Mucosa of descending colon (tissue), 3 donors: ENCODE measurements around the gene PTPRD. TPM values are rescaled to one million over a fixed set of nuclear protein-coding genes. Genes with fewer than 3 reads are reported as not detected.
"Not testable (repeated sequence)": the region's sequence is repeated elsewhere in the genome, so short reads cannot be mapped to it uniquely, and the experiment has no call there.

Experiments
- ATAC-seq: fragments of 200-7000 bp; cut with Tn5 transposase; one replicate; pipeline ENCODE4 v1.9.1; 2020; ENCODE audit warnings: mild to moderate bottlenecking, moderate library complexity
- DNase-seq, 3 donors: peaks; one replicate each; pipeline ENCODE4 v3.0.0-alpha.2; 2020
- H3K36me3 ChIP-seq: fragments of 200-600 bp; one replicate; pipeline ENCODE4 v1.8.0; 2021; ENCODE audit warnings: low read depth, mild to moderate bottlenecking
- H3K4me1 ChIP-seq: fragments of 200-600 bp; one replicate; pipeline ENCODE4 v1.8.0; 2021; ENCODE audit warnings: low read depth, mild to moderate bottlenecking
- H3K4me3 ChIP-seq: fragments of 200-600 bp; one replicate; pipeline ENCODE4 v1.8.0; 2021; ENCODE audit warnings: mild to moderate bottlenecking
- H3K9me3 ChIP-seq: fragments of 200-600 bp; one replicate; pipeline ENCODE4 v1.8.0; 2021; ENCODE audit warnings: mild to moderate bottlenecking
- intact Hi-C, 2 donors: fragments of 100-400 bp; cut with DNase I in 1 of 2; cut with micrococcal nuclease in 1 of 2; formaldehyde crosslinking; loops; one replicate each; pipeline versions ENCODE4 v1.11.0 to v1.11.1; 2022; cut with DNase I, micrococcal nuclease
- total RNA-seq, 3 donors: library from RNA; stranded (reverse); fragmentation: NEBNext Ultra II Directional in 2 of 3; extraction: Animal tissue kit (Norgen Biotek cat#: 25700) in 2 of 3; gene quantifications; one replicate each; pipeline versions ENCODE4 v1.2.1 to v1.2.4, GENCODE V29; 2021 to 2023
- TF ChIP-seq, protein P1 (sequence below): fragments of 200-600 bp; IDR thresholded peaks from one replicate; pipeline ENCODE4 v1.8.0; 2022; ENCODE audit warnings: antibody characterized with exemption, mild to moderate bottlenecking
- donor health status: DM: no; HTN: no; CAD: no; lungs with moderate emphysema.
- donor health status: DM: no; HTN: no; CAD: no.
- donor health status: DM: no; HTN: yes; CAD: no.

The PTPRD gene
- total RNA-seq, 3 donors from 2014 or later: 52.7 to 128 (median 113) TPM

DNA sequence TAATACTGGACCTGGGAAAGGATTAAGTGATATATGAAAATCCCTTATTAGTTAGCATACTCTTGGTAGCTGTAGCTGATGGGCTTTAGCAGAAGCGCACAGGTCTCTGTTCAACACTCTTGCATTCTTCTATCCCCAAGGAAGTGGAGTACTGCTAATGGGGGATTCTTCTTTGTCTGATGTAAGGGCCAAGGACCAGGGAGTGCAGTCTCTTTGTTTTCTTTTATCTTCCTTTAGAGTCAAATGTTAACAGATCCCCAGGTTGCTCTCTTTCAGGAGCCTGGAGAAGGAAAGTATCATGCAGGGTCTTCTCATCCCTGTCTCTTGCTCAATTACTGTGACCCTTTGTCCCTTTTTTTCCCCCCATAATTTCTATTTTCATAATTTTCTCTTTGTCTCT, 1666.3 kb downstream of the PTPRD start:
- H3K4me1 ChIP-seq: no peaks in the 10 kb centered on the region
- TF ChIP-seq, protein P1, sequence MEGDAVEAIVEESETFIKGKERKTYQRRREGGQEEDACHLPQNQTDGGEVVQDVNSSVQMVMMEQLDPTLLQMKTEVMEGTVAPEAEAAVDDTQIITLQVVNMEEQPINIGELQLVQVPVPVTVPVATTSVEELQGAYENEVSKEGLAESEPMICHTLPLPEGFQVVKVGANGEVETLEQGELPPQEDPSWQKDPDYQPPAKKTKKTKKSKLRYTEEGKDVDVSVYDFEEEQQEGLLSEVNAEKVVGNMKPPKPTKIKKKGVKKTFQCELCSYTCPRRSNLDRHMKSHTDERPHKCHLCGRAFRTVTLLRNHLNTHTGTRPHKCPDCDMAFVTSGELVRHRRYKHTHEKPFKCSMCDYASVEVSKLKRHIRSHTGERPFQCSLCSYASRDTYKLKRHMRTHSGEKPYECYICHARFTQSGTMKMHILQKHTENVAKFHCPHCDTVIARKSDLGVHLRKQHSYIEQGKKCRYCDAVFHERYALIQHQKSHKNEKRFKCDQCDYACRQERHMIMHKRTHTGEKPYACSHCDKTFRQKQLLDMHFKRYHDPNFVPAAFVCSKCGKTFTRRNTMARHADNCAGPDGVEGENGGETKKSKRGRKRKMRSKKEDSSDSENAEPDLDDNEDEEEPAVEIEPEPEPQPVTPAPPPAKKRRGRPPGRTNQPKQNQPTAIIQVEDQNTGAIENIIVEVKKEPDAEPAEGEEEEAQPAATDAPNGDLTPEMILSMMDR: no peak
- no peak overlapping the region for H3K4me3 ChIP-seq
- intact Hi-C loops: no loop called here
- no peaks in the 10 kb centered on the region for H3K36me3 ChIP-seq
- ATAC-seq (no peak), DNase-seq (no peak)
- H3K9me3 ChIP-seq: no peaks in the 10 kb centered on the region

DNA sequence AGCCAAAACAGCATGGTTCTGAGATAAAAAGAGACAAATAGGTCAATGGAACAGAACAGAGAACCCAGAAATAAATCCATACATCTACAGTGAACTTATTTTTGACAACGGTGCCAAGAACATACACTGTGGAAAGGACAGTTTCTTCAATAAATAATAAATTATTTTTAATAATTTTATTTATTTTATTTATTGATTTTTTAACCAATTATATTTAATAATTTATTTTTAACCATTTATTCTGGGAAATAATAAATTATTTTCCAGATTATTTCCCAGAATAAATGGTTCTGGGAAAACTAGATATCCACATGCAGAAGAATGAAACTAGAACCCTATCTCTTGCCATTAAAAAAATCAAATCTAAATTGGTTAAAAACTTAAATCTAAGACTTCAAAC, 1669.4 kb downstream of the PTPRD start:
- Histone ChIP-seq H3K9me3 (no peaks in the 10 kb centered on the region), H3K36me3 (no peaks in the 10 kb centered on the region), H3K4me3 (no peak overlapping the region), H3K4me1 (no peaks in the 10 kb centered on the region)
- DNase-seq (no peak), ATAC-seq (no peak)
- TF ChIP-seq, protein P1: no peak
- intact Hi-C loops: no loop called here

DNA sequence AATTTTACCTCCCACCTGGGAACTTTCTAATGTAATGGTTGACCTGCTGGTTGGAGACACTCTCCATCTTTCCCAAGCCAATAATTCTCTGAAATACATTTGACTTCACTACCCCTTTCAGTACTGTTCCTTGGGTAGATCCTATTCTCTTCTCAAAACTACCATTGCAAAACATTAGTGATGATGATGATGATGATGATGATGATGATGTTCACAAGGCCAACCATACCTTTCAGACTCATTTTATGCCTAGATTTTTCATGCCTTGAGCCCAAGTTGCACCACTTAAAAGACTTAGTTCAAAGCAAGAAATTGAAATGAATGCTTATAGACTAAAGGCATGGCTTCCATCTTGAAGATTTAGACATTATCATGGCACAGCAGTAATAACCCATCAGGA, 1672.2 kb downstream of the PTPRD start:
- DNase-seq (no peak), ATAC-seq (no peak)
- H3K36me3 ChIP-seq: no peaks in the 10 kb centered on the region
- H3K4me3 ChIP-seq: no peak overlapping the region
- intact Hi-C loops: no loop called here
- H3K4me1 ChIP-seq: no peaks in the 10 kb centered on the region
- H3K9me3 ChIP-seq: no peaks in the 10 kb centered on the region
- TF ChIP-seq, protein P1: no peak

DNA sequence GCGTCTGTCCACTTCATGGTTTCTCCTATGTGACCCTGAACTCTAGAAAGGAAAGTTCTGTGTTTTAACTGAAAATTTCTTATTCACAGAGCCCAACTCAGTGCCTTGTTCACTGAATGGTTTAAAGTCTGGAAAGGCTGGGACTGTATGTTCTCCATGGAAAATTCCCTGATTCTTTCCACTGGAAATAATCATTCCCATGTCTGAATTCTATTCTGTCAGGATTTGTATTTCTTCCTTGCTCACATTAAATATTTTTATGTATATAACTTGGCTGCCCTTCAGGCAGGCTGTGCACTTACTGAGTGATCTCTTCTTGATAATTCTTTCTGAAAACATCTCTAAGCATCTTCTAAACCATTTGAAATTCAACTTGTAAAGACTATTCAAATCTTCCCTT, 1686.3 kb downstream of the PTPRD start:
- no peak for DNase-seq
- Histone ChIP-seq H3K36me3 (no peaks in the 10 kb centered on the region), H3K4me1 (no peaks in the 10 kb centered on the region), H3K4me3 (no peak overlapping the region), H3K9me3 (no peaks in the 10 kb centered on the region)
- intact Hi-C loops: no loop called here
- TF ChIP-seq, protein P1: no peak
- ATAC-seq: no peak

DNA sequence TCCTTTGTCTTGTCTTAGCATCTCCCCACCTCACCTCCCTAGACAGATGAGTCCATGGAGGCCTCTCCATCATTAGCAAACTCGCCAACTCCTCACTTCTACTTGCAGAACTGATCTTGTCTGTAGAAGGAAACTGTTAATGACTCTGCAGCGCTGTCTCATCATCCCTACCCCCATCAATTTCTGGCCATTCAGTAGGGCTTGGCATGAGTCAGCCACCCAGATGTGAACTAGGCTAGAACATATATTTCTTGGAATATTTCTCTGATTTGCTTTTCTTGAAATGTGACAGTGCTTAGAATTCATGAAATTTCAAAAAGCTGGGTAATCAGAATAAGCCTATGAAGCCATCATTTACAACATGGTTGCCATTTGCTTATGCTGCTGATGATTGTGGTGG, 1688.2 kb downstream of the PTPRD start:
- TF ChIP-seq, protein P1: no peak

DNA sequence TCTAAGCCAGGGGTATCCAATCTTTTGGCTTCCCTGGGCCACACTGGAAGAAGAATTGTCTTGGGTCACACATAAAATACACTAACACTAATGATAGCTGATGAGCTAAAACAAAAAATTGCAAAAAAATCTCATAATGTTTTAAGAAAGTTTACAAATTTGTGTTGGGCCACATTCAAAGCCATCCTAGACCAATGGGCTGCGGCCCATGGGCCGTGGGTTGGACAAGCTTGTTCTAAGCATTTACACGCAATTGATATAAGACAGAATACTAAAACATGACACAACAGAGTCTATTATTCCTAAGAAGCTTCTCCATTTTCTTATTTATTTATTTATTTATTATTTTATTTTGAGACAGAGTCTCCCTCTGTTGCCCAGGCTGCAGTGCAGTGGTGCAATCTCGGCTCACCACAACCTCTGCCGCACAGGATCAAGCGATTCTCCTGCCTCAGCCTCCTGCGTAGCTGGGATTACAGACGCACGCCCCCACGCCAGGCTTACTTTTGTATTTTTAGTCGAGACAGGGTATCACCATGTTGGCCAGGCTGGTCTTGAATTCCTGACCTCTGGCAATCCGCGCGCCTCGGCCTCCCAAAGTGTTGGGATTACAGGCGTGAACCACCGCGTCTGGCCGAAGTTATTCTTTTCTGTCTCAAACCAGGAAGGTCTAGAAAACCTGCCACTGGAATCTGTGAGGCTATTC, 1692.2 kb downstream of the PTPRD start:
- H3K4me1 ChIP-seq, H3K9me3 ChIP-seq, intact Hi-C loops, H3K4me3 ChIP-seq, DNase-seq, ATAC-seq, H3K36me3 ChIP-seq: not testable (repeated sequence)

More for the DNA sequence above, 1688.2 kb downstream of the PTPRD start:
- ATAC-seq (no peak), DNase-seq (no peak)
- H3K4me3 ChIP-seq: no peak overlapping the region
- no peaks in the 10 kb centered on the region for H3K36me3 ChIP-seq
- intact Hi-C loops: no loop called here
- H3K4me1 ChIP-seq: no peaks in the 10 kb centered on the region
- no peaks in the 10 kb centered on the region for H3K9me3 ChIP-seq
